Islet of Langerhans (tissue), 1 donor: ENCODE measurements around the gene AMD1.
"Not testable (repeated sequence)": the region's sequence is repeated elsewhere in the genome, so short reads cannot be mapped to it uniquely, and the experiment has no call there.

Experiments
- FAIRE-seq: peaks from one replicate; lab custom pipeline; 2011; peaks lifted over from hg19 to GRCh38; lab: Jason Lieb, UNC

The AMD1 gene

GRCh38 chr6:110878751-110879522 is 4.4 kb downstream of the AMD1 start:
- FAIRE-seq, result no peak

- FAIRE-seq, result no peak
These were observed 6.1 kb downstream of the AMD1 start for GRCh38 chr6:110880651-110881050.

- no peak for FAIRE-seq
These were observed 7.1 kb downstream of the AMD1 start for GRCh38 chr6:110881546-110882273.

- FAIRE-seq, result no peak
These were observed 7.7 kb downstream of the AMD1 start for GRCh38 chr6:110882274-110882619.

- no peak for FAIRE-seq
These were observed 8.4 kb downstream of the AMD1 start for GRCh38 chr6:110882824-110883554.

GRCh38 chr6:110884321-110884720 is 9.7 kb downstream of the AMD1 start:
- no peak for FAIRE-seq

- FAIRE-seq, result no peak
These were observed 10.9 kb downstream of the AMD1 start for GRCh38 chr6:110885526-110885925.

- FAIRE-seq, result no peak
These were observed 12.1 kb downstream of the AMD1 start for GRCh38 chr6:110886555-110887167.

- no peak for FAIRE-seq
These were observed 15.7 kb downstream of the AMD1 start for GRCh38 chr6:110890288-110890687.

- FAIRE-seq, result no peak
These were observed 21.5 kb downstream of the AMD1 start for GRCh38 chr6:110895907-110896608.

- no peak for FAIRE-seq
These were observed 22.8 kb downstream of the AMD1 start for GRCh38 chr6:110897433-110897832.

- FAIRE-seq, result no peak
These were observed 23.5 kb downstream of the AMD1 start for GRCh38 chr6:110898111-110898510.

- no peak for FAIRE-seq
These were observed 25.5 kb downstream of the AMD1 start for GRCh38 chr6:110900028-110900598.

- not testable (repeated sequence) for FAIRE-seq
These were observed 27.0 kb downstream of the AMD1 start for GRCh38 chr6:110901601-110902000.

- no peak for FAIRE-seq
These were observed 27.5 kb downstream of the AMD1 start for GRCh38 chr6:110902091-110902490.

- not testable (repeated sequence) for FAIRE-seq
These were observed 31.7 kb downstream of the AMD1 start for GRCh38 chr6:110906273-110906672.

GRCh38 chr6:110930781-110931180 is 56.2 kb downstream of the AMD1 start:
- FAIRE-seq, result no peak

- no peak for FAIRE-seq
These were observed 59.3 kb downstream of the AMD1 start for GRCh38 chr6:110933912-110934311.

- FAIRE-seq, result no peak
These were observed 59.9 kb downstream of the AMD1 start for GRCh38 chr6:110934381-110934898.

- no peak for FAIRE-seq
These were observed 60.6 kb downstream of the AMD1 start for GRCh38 chr6:110935171-110935570.

GRCh38 chr6:110938171-110938570 is 63.6 kb downstream of the AMD1 start:
- no peak for FAIRE-seq
